Stimulated activated CD8-positive, alpha-beta memory T cell treated with anti-CD3 and anti-CD28 coated beads, Interleukin-12 subunit alpha, Interleukin-12 subunit beta, amount 100 ng/mL, for 1 hour (primary cell): ENCODE measurements around the gene SIGLEC9.

Experiments
- DNase-seq: peaks from one replicate; pipeline ENCODE4 v3.0.0-alpha.2; 2020; ENCODE audit warnings: low read depth

Gene SIGLEC9

GRCh38 chr19:51097166-51097738 lies 27.5 kb upstream of the SIGLEC9 start:
- DNase-seq = peak; percentile 53

- DNase-seq = no peak
These were observed 26.9 kb upstream of the SIGLEC9 start for GRCh38 chr19:51097796-51098195.

GRCh38 chr19:51098365-51099046 lies 26.2 kb upstream of the SIGLEC9 start:
- DNase-seq = no peak

DNA sequence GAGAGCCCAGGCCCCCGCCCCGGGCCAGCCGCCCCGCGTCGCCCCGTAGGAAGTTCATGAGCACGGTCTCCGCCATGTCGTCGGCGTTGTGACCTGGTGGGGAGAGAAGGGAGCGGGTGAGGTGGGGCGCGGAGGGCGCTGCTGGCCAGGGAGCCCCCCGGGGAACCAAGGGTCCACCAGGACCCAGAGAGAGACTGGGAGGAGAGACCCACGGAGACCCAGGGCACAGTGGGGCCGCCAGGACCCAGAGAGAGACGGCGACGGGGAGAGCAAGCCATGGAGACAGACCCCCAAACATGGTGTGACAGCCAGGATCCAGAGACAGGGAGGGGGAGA lies 25.7 kb upstream of the SIGLEC9 start:
- DNase-seq = no peak

GRCh38 chr19:51100601-51101000 lies 24.1 kb upstream of the SIGLEC9 start:
- no peak for DNase-seq

- DNase-seq = no peak
These were observed 23.4 kb upstream of the SIGLEC9 start for GRCh38 chr19:51101171-51101865.

DNA sequence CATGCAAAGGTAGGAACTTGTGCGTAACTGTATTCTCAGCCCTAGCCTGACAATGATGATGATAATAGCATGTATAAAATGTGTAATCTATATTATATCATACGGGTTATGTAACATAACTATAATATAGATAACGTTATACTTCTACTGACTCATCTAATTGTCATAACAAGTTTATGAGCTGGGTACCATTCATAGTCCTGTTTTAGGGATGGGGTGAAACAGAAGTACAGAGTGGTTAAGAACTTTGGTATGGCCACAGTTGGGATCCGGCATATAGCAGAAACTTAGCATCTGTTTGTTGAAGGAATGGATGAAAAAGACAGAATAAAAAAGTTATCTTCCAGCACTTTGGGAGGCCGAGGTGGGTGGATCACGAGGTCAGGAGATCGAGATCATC lies 21.7 kb upstream of the SIGLEC9 start:
- DNase-seq = no peak

- DNase-seq = no peak
These were observed 20.8 kb upstream of the SIGLEC9 start for GRCh38 chr19:51103926-51104341.

DNA sequence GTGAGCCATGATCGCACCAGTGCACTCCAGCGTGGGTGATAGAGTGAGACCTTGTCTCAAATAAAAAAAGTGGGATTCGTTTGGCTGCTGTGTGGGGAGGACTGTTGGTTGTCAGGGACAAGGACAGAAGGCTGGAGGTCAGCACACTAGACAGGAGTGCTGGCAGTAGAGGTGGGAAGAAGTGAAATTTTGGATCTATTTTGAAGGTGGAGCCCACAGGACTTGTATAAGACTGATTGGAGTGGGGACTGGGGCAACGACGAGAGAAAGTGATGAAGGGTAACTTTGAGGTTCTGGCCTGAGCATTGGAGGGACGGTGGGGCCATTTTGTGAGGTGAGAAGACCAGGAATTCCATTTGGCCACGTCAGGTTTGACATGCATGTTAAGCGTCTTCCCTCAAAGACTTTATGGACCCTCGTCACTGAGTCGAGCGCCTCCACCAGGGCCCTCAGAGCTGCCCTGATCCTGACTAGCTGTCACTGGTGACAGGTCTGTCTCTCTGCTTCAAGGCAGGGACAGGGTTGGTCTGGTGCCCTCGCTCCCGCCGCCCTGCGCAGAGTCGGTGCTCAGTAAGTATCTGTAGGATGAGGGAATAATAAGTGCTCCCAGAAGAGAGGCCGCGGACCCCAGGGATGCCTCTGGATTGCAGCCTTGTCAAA lies 17.2 kb upstream of the SIGLEC9 start:
- no peak for DNase-seq

GRCh38 chr19:51108066-51108804 lies 16.5 kb upstream of the SIGLEC9 start, which contains the start of gene CTU1:
TSS of gene CTU1 (minus strand) at chr19:51108409. CDS start at chr19:51104569, 3,840 bp downstream.
- DNase-seq = peak; percentile 96

- DNase-seq = no peak
These were observed 15.9 kb upstream of the SIGLEC9 start for GRCh38 chr19:51108805-51109146.

GRCh38 chr19:51110666-51110971 lies 14.1 kb upstream of the SIGLEC9 start:
- DNase-seq = no peak

DNA sequence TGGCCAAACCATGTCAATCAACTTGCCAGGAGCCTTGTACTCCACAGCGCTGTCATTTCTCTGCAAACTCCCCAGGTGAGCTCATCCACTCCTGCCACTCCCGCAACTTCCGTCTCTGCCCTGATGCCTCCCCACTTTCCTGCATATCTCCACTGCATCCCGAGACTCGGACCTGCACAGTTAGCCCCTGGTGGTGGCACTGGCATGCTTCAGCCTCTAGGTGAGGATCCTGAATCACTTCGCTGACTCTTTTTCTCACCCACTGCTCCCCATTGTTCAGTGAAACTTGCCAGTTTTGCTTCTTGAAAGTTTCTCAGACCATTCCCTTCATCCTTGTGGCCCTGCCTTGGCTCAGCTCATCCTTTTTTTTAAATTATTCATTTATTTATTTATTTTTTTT lies 13.1 kb upstream of the SIGLEC9 start:
- DNase-seq = no peak

DNA sequence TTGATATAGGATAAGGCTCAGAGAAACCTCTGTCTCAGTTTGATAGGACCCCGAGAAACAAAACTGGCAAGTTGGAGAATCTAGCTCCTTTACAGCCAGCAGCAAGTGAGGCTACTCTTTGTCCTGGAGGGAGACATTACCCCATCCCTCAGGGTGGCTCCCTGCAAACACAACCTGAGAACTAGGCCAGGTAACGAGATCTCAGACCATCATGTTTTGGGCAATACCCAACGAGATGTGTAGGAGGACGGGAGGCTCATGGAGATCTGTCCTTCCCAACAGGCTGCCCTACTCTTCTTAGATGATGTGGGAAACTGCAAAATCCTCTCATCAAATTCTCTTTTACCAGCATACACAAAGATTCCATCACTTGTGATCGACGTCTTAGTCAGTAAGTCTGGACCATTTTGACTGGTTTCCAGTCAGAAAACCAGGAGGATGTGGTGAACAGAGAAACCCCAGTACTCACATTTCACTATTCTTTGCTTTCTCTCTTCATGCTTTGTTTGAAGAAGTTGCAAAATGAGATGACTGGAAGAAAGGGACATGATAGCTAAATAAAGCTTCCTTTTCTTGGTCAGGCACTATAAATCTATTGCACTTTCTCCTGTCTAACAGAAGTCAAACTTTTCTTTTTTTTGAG lies 10.5 kb upstream of the SIGLEC9 start:
- no peak for DNase-seq

GRCh38 chr19:51116736-51117286 lies 7.9 kb upstream of the SIGLEC9 start:
- no peak for DNase-seq

GRCh38 chr19:51119101-51119500 lies 5.6 kb upstream of the SIGLEC9 start:
- no peak for DNase-seq

GRCh38 chr19:51119611-51120010 lies 5.1 kb upstream of the SIGLEC9 start:
- DNase-seq = no peak

GRCh38 chr19:51120160-51120559 lies 4.5 kb upstream of the SIGLEC9 start:
- no peak for DNase-seq

- DNase-seq = no peak
These were observed 3.4 kb upstream of the SIGLEC9 start for GRCh38 chr19:51121257-51121656.

DNA sequence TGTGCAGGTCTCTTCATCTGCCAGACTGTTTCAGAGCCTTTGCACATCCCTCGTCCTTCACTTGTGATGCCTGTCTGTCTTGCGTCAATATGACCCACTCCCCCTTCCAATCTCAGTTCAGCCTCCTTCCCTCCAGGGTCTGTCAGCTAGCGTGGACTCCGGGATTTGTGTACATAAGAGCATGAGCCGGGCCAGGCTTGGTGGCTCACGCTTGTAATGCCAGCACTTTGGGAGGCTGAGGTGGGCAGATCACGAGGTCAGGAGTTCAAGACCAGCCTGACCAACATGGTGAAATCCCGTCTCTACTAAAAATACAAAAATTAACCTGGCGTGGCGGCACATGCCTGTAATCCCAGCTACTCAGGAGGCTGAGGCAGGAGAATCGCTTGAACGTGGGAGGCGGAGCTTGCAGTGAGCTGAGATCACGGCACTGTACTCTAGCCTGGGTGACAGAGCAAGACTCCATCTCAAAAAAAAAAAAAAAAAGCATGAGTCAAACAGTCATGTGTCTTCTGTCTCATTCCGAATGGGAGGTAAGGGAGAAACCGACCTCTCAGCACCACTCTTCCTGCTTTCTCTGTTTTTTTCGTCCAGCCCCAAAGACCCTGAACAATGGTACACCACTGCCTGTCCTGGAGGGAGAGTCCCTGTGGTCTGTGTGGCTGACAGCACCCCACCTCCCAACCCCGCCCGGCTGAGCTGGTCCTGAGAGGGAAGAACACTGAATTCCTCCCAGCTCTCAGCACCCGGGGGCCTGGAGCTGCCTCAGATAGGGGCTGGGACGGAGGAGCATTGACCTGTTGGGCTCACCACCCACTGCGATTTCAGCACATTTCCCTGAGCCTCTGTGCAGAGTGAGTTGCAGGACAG lies 2.4 kb upstream of the SIGLEC9 start:
- DNase-seq = no peak

GRCh38 chr19:51123381-51123800 lies 1.3 kb upstream of the SIGLEC9 start:
- DNase-seq = no peak
